Measurements from ENCODE around the gene GSTT2.

The GSTT2 gene

DNA sequence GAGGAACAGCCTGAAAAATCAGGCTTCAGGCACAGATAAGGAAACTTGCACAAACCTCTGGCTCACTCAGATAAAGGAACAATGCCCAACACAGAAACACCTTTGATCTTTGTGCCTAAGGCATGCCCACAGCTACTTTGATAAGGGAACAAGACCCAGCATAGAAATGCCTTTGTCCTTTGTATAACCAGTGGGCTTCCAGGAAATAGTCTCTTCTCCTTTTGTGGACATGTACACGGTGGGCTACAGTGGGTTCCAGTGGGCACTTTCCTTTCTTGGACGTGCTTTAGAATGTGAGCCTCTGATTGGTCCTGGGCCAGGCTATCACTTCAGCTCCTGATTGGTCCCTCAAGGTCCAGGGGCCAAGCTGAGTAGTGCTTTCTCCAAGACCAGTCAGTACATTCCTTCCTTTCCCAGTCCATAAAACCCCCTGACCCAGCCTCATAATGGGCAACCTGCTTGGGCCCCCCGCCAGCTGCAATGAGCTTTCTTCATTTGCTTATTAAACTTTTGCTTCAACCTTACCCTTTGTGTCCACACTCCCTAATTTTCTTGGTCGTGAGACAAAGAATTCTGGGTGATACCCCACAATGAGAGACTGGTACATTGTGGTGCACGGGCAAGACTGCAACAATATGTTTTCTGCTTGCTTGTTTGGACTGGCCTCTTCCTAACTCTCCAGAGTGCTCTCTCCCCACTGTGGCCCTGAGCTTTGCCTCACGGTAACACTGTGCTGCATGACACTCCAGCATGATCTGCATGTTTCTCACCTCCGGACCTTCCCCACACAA, 29.5 kb downstream of the GSTT2 start:
- Histone ChIP-seq H3K27me3 (ENCODE audit: insufficient read depth, low read length) (no peaks in the 10 kb centered on the region), H3K79me2 (ENCODE audit: control insufficient read depth, insufficient read depth, low read length, unreplicated experiment) (peaks cover 24% of the 10 kb centered on the region), H2AFZ (ENCODE audit: low read length, unreplicated experiment) (no peak overlapping the region), H3K27ac (ENCODE audit: low read depth, low read length) (no peak overlapping the region), H3K36me3 (ENCODE audit: insufficient read depth, low read length) (no peaks in the 10 kb centered on the region), H3K4me1 (ENCODE audit: control insufficient read depth, insufficient read depth, low read length, unreplicated experiment) (peaks cover 4% of the 10 kb centered on the region), H3K4me3 (ENCODE audit: low read depth, low read length) (no peak overlapping the region)

- H3K4me1 ChIP-seq (ENCODE audit: control insufficient read depth, insufficient read depth, low read length, unreplicated experiment): peaks cover 4% of the 10 kb centered on the region
- no peaks in the 10 kb centered on the region for H3K27me3 ChIP-seq (ENCODE audit: insufficient read depth, low read length)
- no peaks in the 10 kb centered on the region for H3K36me3 ChIP-seq (ENCODE audit: insufficient read depth, low read length)
- H3K4me3 ChIP-seq (ENCODE audit: low read depth, low read length): no peak overlapping the region
- H2AFZ ChIP-seq (ENCODE audit: low read length, unreplicated experiment): no peak overlapping the region
- peaks cover 29% of the 10 kb centered on the region for H3K79me2 ChIP-seq (ENCODE audit: control insufficient read depth, insufficient read depth, low read length, unreplicated experiment)
- no peak overlapping the region for H3K27ac ChIP-seq (ENCODE audit: low read depth, low read length)
These were observed 30.1 kb downstream of the GSTT2 start for GRCh38 chr22:24010018-24010391.

GRCh38 chr22:24011735-24012068, 31.8 kb downstream of the GSTT2 start:
- H3K4me1 ChIP-seq (ENCODE audit: control insufficient read depth, insufficient read depth, low read length, unreplicated experiment): peaks cover 4% of the 10 kb centered on the region
- peaks cover 39% of the 10 kb centered on the region for H3K79me2 ChIP-seq (ENCODE audit: control insufficient read depth, insufficient read depth, low read length, unreplicated experiment)

DNA sequence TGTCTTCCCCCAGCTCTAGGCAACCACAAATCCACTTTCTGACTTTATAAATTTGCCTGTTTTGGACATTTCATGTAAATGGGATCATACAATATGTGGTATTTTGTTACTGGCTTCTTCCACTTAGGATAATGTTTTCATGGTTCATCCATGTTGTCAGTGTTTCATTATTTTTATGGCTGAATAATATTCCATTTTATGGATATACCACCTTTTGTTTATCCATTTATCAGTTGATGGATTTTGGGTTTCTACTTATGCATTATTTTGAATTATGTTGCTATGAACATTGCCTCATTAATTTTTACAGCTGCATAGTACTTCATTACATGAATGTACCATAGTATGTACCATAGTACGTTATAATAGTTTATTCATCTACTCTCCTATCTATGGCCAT, 36.2 kb downstream of the GSTT2 start:
- no peak overlapping the region for H3K4me3 ChIP-seq (ENCODE audit: low read depth, low read length)
- H2AFZ ChIP-seq (ENCODE audit: low read length, unreplicated experiment): no peak overlapping the region
- H3K27me3 ChIP-seq (ENCODE audit: insufficient read depth, low read length): no peaks in the 10 kb centered on the region
- H3K79me2 ChIP-seq (ENCODE audit: control insufficient read depth, insufficient read depth, low read length, unreplicated experiment): peaks cover 54% of the 10 kb centered on the region
- H3K27ac ChIP-seq (ENCODE audit: low read depth, low read length): no peak overlapping the region
- H3K36me3 ChIP-seq (ENCODE audit: insufficient read depth, low read length): no peaks in the 10 kb centered on the region
- H3K4me1 ChIP-seq (ENCODE audit: control insufficient read depth, insufficient read depth, low read length, unreplicated experiment): peaks cover 4% of the 10 kb centered on the region

More at GRCh38 chr22:24011735-24012068, 31.8 kb downstream of the GSTT2 start:
- Histone ChIP-seq H3K4me3 (ENCODE audit: low read depth, low read length) (peak overlapping the region; percentile 99), H2AFZ (ENCODE audit: low read length, unreplicated experiment) (peak overlapping the region; percentile 91), H3K27me3 (ENCODE audit: insufficient read depth, low read length) (no peaks in the 10 kb centered on the region), H3K36me3 (ENCODE audit: insufficient read depth, low read length) (no peaks in the 10 kb centered on the region), H3K27ac (ENCODE audit: low read depth, low read length) (peak overlapping the region; percentile 51)

DNA sequence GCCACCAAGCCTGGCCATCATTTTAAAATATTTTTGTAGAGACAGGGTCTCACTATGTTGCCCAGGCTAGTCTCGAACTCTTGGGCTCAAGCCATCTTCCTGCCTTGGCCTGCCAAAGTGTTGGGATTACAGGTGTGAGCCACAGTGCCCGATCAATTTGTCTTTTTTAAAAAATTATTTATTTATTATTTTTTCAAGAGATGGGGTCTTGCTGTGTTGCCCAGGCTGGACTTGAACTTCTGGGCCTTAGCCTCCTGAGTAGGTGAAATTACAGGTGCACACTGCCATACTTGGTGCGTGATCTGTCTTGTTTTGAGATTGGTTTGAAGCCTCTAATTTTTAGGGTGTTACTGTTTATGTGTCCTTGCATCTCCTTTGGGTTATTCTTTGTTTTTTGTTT, 41.4 kb downstream of the GSTT2 start:
- no peaks in the 10 kb centered on the region for H3K4me1 ChIP-seq (ENCODE audit: control insufficient read depth, insufficient read depth, low read length, unreplicated experiment)
- no peak overlapping the region for H2AFZ ChIP-seq (ENCODE audit: low read length, unreplicated experiment)
- peaks cover 32% of the 10 kb centered on the region for H3K79me2 ChIP-seq (ENCODE audit: control insufficient read depth, insufficient read depth, low read length, unreplicated experiment)
- no peaks in the 10 kb centered on the region for H3K36me3 ChIP-seq (ENCODE audit: insufficient read depth, low read length)
- no peak overlapping the region for H3K4me3 ChIP-seq (ENCODE audit: low read depth, low read length)
- H3K27ac ChIP-seq (ENCODE audit: low read depth, low read length): no peak overlapping the region
- no peaks in the 10 kb centered on the region for H3K27me3 ChIP-seq (ENCODE audit: insufficient read depth, low read length)

DNA sequence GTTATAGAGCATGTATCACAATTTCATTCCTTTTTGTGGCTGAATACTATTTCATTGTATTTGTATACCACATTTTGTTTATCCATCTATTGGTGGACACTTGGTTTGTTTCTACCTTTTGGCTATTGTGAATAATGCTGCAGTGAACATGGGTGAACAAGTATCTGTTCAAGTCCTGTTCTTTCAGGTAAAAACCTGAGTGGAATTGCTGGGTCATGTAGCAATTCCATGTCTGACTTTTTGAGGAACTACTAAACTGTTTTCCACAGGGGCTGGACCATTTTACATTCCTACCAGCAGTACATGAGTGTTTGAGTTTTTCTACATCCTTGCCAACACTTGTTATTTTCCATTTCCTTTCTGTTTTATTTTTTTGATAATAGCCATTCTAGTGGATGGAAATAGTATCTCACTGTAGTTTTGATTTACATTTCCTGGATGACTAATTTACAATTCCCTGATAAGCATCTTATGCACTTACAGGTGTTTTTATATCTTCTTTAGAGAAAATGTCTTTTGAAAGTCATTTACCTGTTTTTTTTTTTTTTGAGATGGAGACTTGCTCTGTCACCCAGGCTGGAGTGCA, 43.4 kb downstream of the GSTT2 start:
- Histone ChIP-seq H3K4me3 (ENCODE audit: low read depth, low read length) (no peak overlapping the region), H2AFZ (ENCODE audit: low read length, unreplicated experiment) (no peak overlapping the region), H3K4me1 (ENCODE audit: control insufficient read depth, insufficient read depth, low read length, unreplicated experiment) (no peaks in the 10 kb centered on the region), H3K36me3 (ENCODE audit: insufficient read depth, low read length) (no peaks in the 10 kb centered on the region), H3K79me2 (ENCODE audit: control insufficient read depth, insufficient read depth, low read length, unreplicated experiment) (peaks cover 37% of the 10 kb centered on the region), H3K27me3 (ENCODE audit: insufficient read depth, low read length) (no peaks in the 10 kb centered on the region), H3K27ac (ENCODE audit: low read depth, low read length) (no peak overlapping the region)

DNA sequence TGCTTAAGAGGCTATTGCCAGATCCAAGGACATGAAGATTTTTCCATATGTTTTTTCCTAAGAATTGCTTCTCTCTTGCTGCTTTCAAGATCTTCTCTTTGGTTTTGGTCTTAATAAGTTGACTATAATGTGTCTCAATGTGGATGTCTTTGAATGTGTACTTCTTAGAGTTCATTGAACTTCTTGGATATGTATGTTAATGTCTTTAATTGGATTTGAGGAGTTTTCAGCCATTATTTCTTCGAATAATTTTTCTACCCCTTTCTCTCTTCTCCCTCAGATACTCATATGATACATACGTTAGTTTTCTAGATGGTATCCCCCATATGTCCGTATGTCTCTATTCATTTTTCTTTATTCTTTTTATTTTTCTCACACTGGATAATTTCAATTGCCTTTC, 44.4 kb downstream of the GSTT2 start:
- no peak overlapping the region for H3K4me3 ChIP-seq (ENCODE audit: low read depth, low read length)
- no peak overlapping the region for H2AFZ ChIP-seq (ENCODE audit: low read length, unreplicated experiment)
- peaks cover 36% of the 10 kb centered on the region for H3K79me2 ChIP-seq (ENCODE audit: control insufficient read depth, insufficient read depth, low read length, unreplicated experiment)
- no peaks in the 10 kb centered on the region for H3K36me3 ChIP-seq (ENCODE audit: insufficient read depth, low read length)
- no peaks in the 10 kb centered on the region for H3K4me1 ChIP-seq (ENCODE audit: control insufficient read depth, insufficient read depth, low read length, unreplicated experiment)
- H3K27ac ChIP-seq (ENCODE audit: low read depth, low read length): no peak overlapping the region
- no peaks in the 10 kb centered on the region for H3K27me3 ChIP-seq (ENCODE audit: insufficient read depth, low read length)

DNA sequence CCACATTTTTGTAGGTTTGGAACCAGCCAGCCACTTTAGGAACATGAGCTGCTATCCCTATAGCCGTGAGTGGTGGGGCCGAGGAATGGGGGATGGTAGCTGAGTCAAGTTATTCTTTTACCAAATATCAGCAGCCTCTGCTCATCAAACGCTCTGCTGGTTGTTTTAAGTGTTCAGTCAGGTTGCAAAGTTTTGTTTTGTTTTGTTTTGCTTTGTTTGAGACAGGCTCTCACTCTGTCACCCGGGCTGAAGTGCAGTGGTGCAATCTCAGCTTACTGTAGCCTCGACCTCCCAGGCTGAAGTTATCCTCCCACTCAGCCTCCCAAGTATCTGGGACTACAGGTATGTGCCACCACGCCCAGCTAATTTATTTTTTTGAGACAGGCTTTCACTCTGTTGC, 45.5 kb downstream of the GSTT2 start:
- Histone ChIP-seq H3K27me3 (ENCODE audit: insufficient read depth, low read length) (no peaks in the 10 kb centered on the region), H3K79me2 (ENCODE audit: control insufficient read depth, insufficient read depth, low read length, unreplicated experiment) (peaks cover 43% of the 10 kb centered on the region), H3K27ac (ENCODE audit: low read depth, low read length) (no peak overlapping the region), H3K4me1 (ENCODE audit: control insufficient read depth, insufficient read depth, low read length, unreplicated experiment) (no peaks in the 10 kb centered on the region), H2AFZ (ENCODE audit: low read length, unreplicated experiment) (no peak overlapping the region), H3K4me3 (ENCODE audit: low read depth, low read length) (no peak overlapping the region), H3K36me3 (ENCODE audit: insufficient read depth, low read length) (no peaks in the 10 kb centered on the region)

GRCh38 chr22:24026056-24026455, 46.1 kb downstream of the GSTT2 start:
- no peak overlapping the region for H3K27ac ChIP-seq (ENCODE audit: low read depth, low read length)
- H3K4me1 ChIP-seq (ENCODE audit: control insufficient read depth, insufficient read depth, low read length, unreplicated experiment): no peaks in the 10 kb centered on the region

DNA sequence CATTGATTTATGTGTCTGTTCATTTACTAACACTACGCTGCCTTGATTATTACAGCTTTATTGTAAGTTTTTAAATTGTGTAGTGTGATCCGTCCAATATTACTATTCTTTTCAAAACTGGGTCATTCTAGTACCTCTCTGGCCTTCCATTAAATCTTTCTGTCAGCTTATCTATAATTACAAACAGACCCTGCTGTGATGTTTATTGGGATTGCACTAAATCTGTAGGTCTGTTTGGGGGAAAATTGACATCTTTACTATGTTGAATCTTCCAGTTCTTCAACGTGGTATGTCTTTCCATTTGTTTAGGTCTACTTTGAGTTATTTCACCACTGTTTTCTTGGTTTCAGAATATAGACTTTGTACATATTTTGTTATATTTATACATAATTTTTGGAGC, 46.8 kb downstream of the GSTT2 start:
- Histone ChIP-seq H3K27me3 (ENCODE audit: insufficient read depth, low read length) (no peaks in the 10 kb centered on the region), H3K4me3 (ENCODE audit: low read depth, low read length) (no peak overlapping the region), H3K4me1 (ENCODE audit: control insufficient read depth, insufficient read depth, low read length, unreplicated experiment) (no peaks in the 10 kb centered on the region), H3K79me2 (ENCODE audit: control insufficient read depth, insufficient read depth, low read length, unreplicated experiment) (peaks cover 52% of the 10 kb centered on the region), H2AFZ (ENCODE audit: low read length, unreplicated experiment) (no peak overlapping the region), H3K27ac (ENCODE audit: low read depth, low read length) (no peak overlapping the region), H3K36me3 (ENCODE audit: insufficient read depth, low read length) (no peaks in the 10 kb centered on the region)

More at GRCh38 chr22:24026056-24026455, 46.1 kb downstream of the GSTT2 start:
- Histone ChIP-seq H3K36me3 (ENCODE audit: insufficient read depth, low read length) (no peaks in the 10 kb centered on the region), H3K4me3 (ENCODE audit: low read depth, low read length) (no peak overlapping the region), H3K79me2 (ENCODE audit: control insufficient read depth, insufficient read depth, low read length, unreplicated experiment) (peaks cover 46% of the 10 kb centered on the region), H2AFZ (ENCODE audit: low read length, unreplicated experiment) (no peak overlapping the region), H3K27me3 (ENCODE audit: insufficient read depth, low read length) (no peaks in the 10 kb centered on the region)

DNA sequence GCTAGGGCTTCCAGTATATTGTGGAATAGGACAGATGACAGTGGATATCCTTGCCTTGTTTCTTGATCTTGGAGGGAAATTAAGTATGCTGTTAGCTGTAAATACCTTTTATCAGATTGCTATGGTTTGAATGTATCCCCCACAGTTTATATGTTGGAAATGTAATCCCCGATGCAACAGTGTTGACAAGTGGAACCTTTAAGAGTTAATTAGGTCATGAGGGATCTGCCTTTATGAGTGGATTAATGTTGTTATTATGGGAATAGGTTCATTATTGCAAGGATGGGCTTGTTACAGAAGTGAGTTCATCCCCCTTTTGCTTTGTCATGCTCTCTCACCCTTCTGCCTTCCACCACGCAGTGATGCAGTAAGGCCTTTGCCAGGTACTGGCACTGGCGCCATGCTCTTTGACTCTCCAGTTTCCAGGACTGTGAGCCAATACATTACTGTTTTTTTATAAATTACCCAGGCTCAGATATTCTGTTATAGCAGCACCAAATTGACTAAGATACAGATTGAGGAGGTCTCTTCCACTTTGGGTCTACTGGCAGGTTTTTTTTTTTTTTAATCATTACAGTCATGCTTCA, 47.5 kb downstream of the GSTT2 start:
- Histone ChIP-seq H3K4me1 (ENCODE audit: control insufficient read depth, insufficient read depth, low read length, unreplicated experiment) (no peaks in the 10 kb centered on the region), H3K79me2 (ENCODE audit: control insufficient read depth, insufficient read depth, low read length, unreplicated experiment) (peaks cover 57% of the 10 kb centered on the region), H3K27ac (ENCODE audit: low read depth, low read length) (no peak overlapping the region)

More for the DNA sequence above, 47.5 kb downstream of the GSTT2 start:
- Histone ChIP-seq H2AFZ (ENCODE audit: low read length, unreplicated experiment) (no peak overlapping the region), H3K36me3 (ENCODE audit: insufficient read depth, low read length) (no peaks in the 10 kb centered on the region), H3K27me3 (ENCODE audit: insufficient read depth, low read length) (no peaks in the 10 kb centered on the region), H3K4me3 (ENCODE audit: low read depth, low read length) (no peak overlapping the region)
